ENCODE results near the gene KCNQ1OT1.

Gene KCNQ1OT1

GRCh38 chr11:2579315-2580060 is 120.3 kb downstream of the KCNQ1OT1 start:
- no peak for DNase-seq

DNA sequence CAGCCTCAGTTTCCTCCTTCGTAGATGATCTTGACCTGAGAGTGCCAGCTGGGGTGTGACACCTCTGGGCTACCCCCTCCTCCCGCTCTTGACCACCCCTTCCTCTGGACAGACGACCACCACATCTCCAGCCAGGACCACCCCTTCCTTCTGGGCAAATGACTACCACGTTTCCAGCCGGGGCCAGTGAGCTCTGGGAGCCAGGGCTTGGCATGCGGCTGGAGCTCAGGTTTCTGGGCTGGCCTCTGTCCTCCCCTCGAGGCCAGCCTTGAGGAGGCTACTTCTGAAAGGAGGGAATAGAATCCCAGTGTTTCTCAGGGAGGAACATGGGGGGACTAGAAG is 120.9 kb downstream of the KCNQ1OT1 start:
- DNase-seq = no peak

DNA sequence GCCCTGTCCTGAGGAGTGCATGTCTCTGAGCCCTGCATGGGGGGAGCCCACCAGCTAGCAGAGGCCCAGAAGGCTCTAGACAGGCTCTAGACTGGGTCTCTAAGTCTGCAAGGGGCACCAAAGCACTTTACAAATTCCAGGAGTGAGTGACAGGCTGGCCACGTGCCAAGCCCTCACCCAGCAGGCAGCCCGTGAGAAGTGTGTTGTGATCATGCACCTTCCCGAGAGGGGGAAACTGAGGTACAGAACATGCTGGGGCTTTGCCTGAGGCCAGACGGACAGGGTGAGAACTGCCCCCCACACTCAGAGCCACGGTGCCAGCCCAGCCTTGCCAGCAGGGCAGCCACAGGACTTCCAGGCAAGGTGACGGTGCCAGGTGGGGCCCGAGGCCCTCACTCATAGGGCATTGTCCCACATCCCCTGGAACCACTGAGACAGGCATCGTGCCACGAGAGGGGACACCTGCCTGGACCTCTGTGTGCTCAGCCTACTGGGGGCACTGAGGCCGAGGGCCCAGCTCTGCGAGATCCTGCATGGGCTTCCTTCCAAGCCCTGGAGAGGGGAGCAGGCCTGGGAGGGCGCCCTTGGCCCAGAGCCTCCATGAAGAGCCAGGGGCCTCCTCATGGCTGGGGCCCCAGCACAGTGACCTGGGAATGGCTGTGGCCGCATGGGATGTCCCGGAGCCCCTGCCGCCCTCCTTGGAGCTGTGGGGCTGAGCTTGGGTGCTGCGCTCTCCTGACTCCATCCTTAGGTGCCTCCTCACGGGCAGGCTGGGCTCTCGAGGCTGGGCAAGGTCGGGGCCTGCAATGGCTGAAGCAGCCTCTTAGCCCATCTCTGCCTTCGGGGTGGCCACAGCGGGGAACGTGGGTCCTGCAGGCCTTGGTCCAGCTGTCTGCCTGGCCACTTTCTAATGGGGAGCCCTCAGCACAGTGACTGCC is 121.5 kb downstream of the KCNQ1OT1 start:
- no peak for DNase-seq

GRCh38 chr11:2577031-2577990 is 122.5 kb downstream of the KCNQ1OT1 start:
- DNase-seq = no peak

GRCh38 chr11:2576549-2576948 is 123.2 kb downstream of the KCNQ1OT1 start:
- no peak for DNase-seq

DNA sequence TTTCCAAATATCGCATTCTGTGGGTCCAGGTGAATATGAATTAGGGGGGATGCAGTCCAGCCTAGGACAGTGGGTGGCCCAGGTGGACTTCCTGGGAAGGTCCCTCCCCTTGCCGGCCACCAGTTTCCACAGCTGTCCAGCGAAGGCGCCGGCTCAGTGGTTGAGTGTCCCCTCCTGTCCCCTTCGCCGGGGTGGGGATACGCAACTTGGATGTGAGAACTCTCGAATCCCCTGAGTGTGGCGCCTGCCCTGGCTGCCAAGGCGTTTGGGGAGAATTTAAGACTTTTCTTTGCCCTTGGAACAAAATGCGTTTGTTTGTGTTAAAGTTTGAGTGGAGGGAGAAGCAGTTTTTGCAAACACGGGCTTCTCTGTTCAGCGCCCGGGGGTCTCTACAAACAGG is 123.7 kb downstream of the KCNQ1OT1 start:
- no peak for DNase-seq

GRCh38 chr11:2575591-2576051 is 124.2 kb downstream of the KCNQ1OT1 start:
- no peak for DNase-seq

GRCh38 chr11:2574553-2575535 is 125.0 kb downstream of the KCNQ1OT1 start:
- no peak for DNase-seq

DNA sequence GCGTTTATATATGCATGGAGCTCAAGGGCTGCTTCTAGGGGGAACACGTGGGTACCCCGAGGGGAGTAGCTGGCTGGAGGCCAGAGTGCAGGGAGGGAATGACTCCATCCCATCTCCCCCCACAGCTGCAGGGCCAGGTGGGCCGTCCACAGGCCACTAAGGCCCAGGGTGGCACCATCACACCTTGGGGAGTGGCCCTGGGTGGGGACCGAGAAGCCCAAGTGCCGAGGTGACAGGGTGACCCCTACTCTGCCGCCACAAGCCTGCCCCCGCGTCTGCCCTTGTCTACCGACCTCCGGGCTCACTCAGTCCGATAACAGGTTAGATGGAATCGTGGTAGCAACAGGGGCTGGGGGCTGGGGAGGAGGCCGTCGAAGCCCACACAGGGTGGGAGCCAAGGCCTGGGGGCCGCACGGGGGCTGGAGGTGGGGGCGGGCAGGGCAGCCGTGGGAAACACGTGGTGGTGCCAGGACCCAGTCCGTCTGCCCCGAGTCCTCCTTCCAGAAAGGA is 125.7 kb downstream of the KCNQ1OT1 start:
- no peak for DNase-seq

GRCh38 chr11:2573240-2574042 is 126.4 kb downstream of the KCNQ1OT1 start:
- no peak for DNase-seq

DNA sequence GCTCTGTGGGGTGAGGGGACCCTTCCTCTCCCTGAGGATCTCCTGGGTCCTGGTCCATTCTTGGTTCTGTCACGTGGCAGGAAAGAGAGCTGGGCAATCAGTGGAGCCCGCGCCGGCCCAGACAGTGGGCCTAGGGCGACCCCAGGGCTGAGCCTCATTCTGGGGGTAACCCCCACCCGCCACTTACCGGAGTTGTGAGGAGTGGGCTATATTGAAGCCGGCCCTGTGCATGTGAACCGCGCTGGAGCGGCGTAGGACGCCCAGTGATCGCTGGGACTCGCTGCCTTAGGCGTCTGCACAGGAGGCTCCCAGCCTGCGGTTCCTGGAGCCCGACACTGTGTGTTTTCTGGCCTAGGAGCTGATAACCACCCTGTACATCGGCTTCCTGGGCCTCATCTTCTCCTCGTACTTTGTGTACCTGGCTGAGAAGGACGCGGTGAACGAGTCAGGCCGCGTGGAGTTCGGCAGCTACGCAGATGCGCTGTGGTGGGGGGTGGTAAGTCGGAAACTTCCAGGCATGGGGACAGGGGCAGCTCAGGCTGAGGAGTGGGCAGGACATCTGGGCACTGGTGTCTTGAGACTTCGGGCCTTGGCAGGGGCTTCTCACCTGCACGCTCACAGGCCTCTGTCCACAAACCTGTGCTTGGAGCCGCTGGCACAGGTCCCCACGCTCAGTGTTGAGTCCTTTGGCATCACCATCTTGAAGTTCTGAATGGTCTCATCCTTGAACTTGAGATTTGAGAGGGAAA is 127.1 kb downstream of the KCNQ1OT1 start:
- no peak for DNase-seq

- no peak for DNase-seq
Measured at GRCh38 chr11:2571598-2572281, 128.1 kb downstream of the KCNQ1OT1 start.

GRCh38 chr11:2570841-2571597 is 128.8 kb downstream of the KCNQ1OT1 start:
- DNase-seq = no peak

GRCh38 chr11:2570211-2570811 is 129.5 kb downstream of the KCNQ1OT1 start:
- DNase-seq = no peak

DNA sequence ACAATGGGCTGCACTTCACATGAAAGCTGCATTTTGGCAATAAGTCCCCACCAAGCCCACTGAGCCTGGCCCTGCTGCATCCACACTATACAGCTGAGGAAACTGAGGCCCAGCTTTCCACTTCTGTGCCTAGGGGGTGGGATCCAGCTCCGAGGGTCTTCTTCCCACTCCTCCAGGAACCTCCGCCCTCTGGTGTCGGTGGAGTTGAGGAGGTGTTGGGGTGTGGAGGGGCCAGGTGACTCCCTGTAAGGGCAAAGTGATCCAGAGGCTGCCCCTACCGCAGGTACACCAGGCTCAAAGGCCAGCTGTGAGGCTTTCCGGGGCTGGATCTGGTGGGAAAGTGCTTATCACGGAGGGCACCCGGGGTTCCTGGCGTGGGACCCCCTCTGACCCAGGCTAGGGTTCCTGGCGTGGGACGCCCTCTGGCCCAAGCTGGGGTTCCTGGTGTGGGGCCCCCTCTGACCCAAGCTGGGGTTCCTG is 130.0 kb downstream of the KCNQ1OT1 start:
- no peak for DNase-seq

DNA sequence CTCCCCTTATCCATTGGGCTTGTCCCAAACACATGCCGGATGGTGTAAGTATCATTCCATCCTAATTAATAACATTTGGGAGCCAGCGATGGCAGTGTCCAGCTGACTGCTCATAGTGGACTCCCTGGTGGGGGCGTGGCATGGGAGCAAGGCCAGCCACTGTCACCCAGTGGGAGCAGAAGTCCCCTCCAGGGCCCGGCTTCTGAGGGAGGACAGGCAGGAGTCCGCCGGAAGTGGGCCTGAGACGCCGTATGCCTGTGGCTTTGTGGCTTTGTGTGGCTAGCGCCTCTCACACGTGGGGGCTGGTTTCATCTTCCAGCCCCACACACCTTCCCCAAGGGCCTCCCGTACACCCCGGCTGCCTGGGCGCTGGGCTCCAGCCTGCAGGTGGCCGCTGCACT is 130.5 kb downstream of the KCNQ1OT1 start:
- DNase-seq = no peak

GRCh38 chr11:2567026-2567671 is 132.6 kb downstream of the KCNQ1OT1 start:
- DNase-seq = no peak

All from retina (tissue), 1 donor.